ENCODE results near the gene ZMYM3.

GRCh38 chrX:71256051-71256450 lies 2.1 kb upstream of the ZMYM3 start:
- TF ChIP-seq POLR2A (IDR thresholded peaks at IDR 0.05) (no peak), EP300 (IDR thresholded peaks at IDR 0.05) (no peak)
- TF ChIP-seq, protein P1, sequence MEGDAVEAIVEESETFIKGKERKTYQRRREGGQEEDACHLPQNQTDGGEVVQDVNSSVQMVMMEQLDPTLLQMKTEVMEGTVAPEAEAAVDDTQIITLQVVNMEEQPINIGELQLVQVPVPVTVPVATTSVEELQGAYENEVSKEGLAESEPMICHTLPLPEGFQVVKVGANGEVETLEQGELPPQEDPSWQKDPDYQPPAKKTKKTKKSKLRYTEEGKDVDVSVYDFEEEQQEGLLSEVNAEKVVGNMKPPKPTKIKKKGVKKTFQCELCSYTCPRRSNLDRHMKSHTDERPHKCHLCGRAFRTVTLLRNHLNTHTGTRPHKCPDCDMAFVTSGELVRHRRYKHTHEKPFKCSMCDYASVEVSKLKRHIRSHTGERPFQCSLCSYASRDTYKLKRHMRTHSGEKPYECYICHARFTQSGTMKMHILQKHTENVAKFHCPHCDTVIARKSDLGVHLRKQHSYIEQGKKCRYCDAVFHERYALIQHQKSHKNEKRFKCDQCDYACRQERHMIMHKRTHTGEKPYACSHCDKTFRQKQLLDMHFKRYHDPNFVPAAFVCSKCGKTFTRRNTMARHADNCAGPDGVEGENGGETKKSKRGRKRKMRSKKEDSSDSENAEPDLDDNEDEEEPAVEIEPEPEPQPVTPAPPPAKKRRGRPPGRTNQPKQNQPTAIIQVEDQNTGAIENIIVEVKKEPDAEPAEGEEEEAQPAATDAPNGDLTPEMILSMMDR (IDR thresholded peaks at IDR 0.05) = no peak

Data from ovary (tissue), 3 donors.